GM12801 (cell line): ENCODE measurements around the gene XRCC5.

ENCODE experiments used
- CTCF ChIP-seq: IDR thresholded peaks from one replicate; pipeline ENCODE4 v1.5.1; 2011; ENCODE audit warnings: control low read depth; ENCODE audit not compliant: insufficient read length; ENCODE audit errors: extremely low read depth

XRCC5 gene

GRCh38 chr2:216202626-216203250 is 93.6 kb downstream of the XRCC5 start:
- TF ChIP-seq CTCF: no peak

GRCh38 chr2:216205486-216205885 is 96.3 kb downstream of the XRCC5 start:
- no peak for TF ChIP-seq CTCF

GRCh38 chr2:216206041-216206703 is 97.0 kb downstream of the XRCC5 start:
- no peak for TF ChIP-seq CTCF

- no peak for TF ChIP-seq CTCF
These were observed 97.7 kb downstream of the XRCC5 start for GRCh38 chr2:216206821-216207220.

GRCh38 chr2:216210701-216211540 is 101.8 kb downstream of the XRCC5 start:
- no peak for TF ChIP-seq CTCF

GRCh38 chr2:216211614-216212145 is 102.5 kb downstream of the XRCC5 start:
- TF ChIP-seq CTCF: no peak

- no peak for TF ChIP-seq CTCF
These were observed 105.6 kb downstream of the XRCC5 start for GRCh38 chr2:216214768-216215167.
